AG04449 (cell line): ENCODE measurements around the gene IL36B.

ENCODE experiments used
- CTCF ChIA-PET: fragments of 350-600 bp; formaldehyde crosslinking; extraction: SDS; loops from one replicate; lab custom pipeline; 2021; ENCODE audit warnings: antibody characterized with exemption; lab: Yijun Ruan, JAX
- POLR2A ChIA-PET: fragments of 400-600, 350-600 bp; formaldehyde crosslinking; extraction: SDS; loops from one replicate; lab custom pipeline; 2020; ENCODE audit warnings: antibody characterized with exemption, inconsistent platforms; lab: Yijun Ruan, JAX
- DNase-seq: peaks from one replicate; pipeline ENCODE4 v3.0.0-alpha.2; 2010; ENCODE audit warnings: low read depth, low spot score
- H3K4me3 ChIP-seq: 2 replicates; pipeline ENCODE4 v1.5.1; 2011; ENCODE audit warnings: low read depth, mild to moderate bottlenecking, control low read depth, low read length
- TF ChIP-seq, protein P1 (sequence below): IDR thresholded peaks from one replicate; pipeline ENCODE4 v1.5.1; 2011; ENCODE audit warnings: mild to moderate bottlenecking, moderate library complexity, low read length, control low read depth, inconsistent platforms; ENCODE audit not compliant: insufficient read depth; ENCODE audit errors: missing control alignments

The IL36B gene

GRCh38 chr2:112980537-112980936 lies 72.1 kb downstream of the IL36B start:
- ChIA-PET CTCF (interaction anchor here (1.0 to 1.4 kb wide), 2 partner anchors 19 to 39 kb away, joined by 3 to 5 read pairs; no protein-coding TSS in a partner anchor), POLR2A (no interaction called here)
- DNase-seq: no peak
- no peak overlapping the region for H3K4me3 ChIP-seq
- TF ChIP-seq, protein P1, sequence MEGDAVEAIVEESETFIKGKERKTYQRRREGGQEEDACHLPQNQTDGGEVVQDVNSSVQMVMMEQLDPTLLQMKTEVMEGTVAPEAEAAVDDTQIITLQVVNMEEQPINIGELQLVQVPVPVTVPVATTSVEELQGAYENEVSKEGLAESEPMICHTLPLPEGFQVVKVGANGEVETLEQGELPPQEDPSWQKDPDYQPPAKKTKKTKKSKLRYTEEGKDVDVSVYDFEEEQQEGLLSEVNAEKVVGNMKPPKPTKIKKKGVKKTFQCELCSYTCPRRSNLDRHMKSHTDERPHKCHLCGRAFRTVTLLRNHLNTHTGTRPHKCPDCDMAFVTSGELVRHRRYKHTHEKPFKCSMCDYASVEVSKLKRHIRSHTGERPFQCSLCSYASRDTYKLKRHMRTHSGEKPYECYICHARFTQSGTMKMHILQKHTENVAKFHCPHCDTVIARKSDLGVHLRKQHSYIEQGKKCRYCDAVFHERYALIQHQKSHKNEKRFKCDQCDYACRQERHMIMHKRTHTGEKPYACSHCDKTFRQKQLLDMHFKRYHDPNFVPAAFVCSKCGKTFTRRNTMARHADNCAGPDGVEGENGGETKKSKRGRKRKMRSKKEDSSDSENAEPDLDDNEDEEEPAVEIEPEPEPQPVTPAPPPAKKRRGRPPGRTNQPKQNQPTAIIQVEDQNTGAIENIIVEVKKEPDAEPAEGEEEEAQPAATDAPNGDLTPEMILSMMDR: no peak

GRCh38 chr2:112979731-112980130 lies 72.9 kb downstream of the IL36B start:
- no peak overlapping the region for H3K4me3 ChIP-seq
- no peak for DNase-seq
- TF ChIP-seq, protein P1: no peak
- POLR2A ChIA-PET: no interaction called here
- CTCF ChIA-PET: interaction anchor here (1.4 kb wide), 2 partner anchors 38 to 231 kb away, joined by 3 to 4 read pairs; no protein-coding TSS in a partner anchor

DNA sequence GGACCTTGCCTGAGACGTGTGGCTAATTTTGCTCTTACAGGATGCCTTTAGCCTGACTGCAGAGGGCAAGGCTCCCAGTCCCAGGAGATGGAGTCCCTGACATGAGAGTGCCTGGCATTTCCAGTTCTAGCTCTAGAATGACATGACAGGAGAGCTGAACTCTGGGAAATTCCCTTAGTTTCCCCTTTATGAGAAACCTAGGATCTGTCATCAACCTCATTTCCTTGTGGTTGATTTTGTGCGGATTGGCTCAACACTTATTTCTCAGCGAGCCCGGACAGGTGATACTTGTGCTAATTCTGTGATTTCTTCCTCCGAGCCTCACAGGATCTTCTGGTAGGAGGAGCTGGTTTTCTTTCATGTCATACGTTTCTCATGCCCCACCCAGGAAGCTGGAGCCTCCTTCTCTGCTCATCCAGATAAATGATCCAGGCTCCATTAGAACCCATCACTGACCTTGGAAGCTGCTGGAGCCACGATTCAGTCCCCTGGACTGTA lies 75.1 kb downstream of the IL36B start, which contains the start of gene IL36G:
Gene IL36G, plus strand, starts transcription at position 448 of the 498 bp plus-strand sequence. CDS start 633 bp downstream, outside the sequence.
- POLR2A ChIA-PET: no interaction called here
- DNase-seq: no peak
- no peak within 1 kb of the TSS for H3K4me3 ChIP-seq
- TF ChIP-seq, protein P1: no peak
- CTCF ChIA-PET: interaction anchor here (0.8 to 1.4 kb wide), 3 partner anchors 17 to 413 kb away, joined by 3 to 6 read pairs (median 4); no protein-coding TSS in a partner anchor
